Measurements from ENCODE around the gene SND1. TPM values are rescaled to one million over a fixed set of nuclear protein-coding genes. Genes with fewer than 3 reads are reported as not detected.

The SND1 gene
- total RNA-seq, 5 donors from 2014 or later (not counting 1 experiment from before 2014, with no cell fraction given), result 137 to 187 (median 154) TPM

GRCh38 chr7:127822822-127823508, 171.0 kb downstream of the SND1 start:
- no peaks in the 10 kb centered on the region for H3K36me3 ChIP-seq (ENCODE audit: control insufficient read depth in 2 of 2, extremely low read depth in 1 of 2, insufficient read depth in 1 of 2, low read length in 1 of 2)
- POLR2A ChIA-PET, result interaction anchor here in 1 of 2 donors (0.6 kb wide), 1 partner anchor 21 kb away, joined by 3 read pairs; no protein-coding TSS in a partner anchor
- no peak overlapping the region for H3K4me3 Mint-ChIP-seq
- no peak overlapping the region for H3K27ac ChIP-seq (ENCODE audit: low read length)
- H3K9me3 Mint-ChIP-seq, result no peaks in the 10 kb centered on the region
- no peaks in the 10 kb centered on the region for H3K27me3 ChIP-seq (replicated peaks in 1 of 2; ENCODE audit: control insufficient read depth in 2 of 2, extremely low read depth in 1 of 2, insufficient read depth in 2 of 2, low read length in 1 of 2)
- H3K4me3 ChIP-seq (ENCODE audit: control insufficient read depth in 1 of 2, extremely low read depth in 1 of 2, low read length in 1 of 2), result no peak overlapping the region
- DNase-seq, result no peak
- peaks cover 31 to 40% (median 36%) of the 10 kb centered on the region in 3 donors for H3K4me1 Mint-ChIP-seq
- CTCF ChIA-PET, result no interaction called here
- H3K36me3 Mint-ChIP-seq, result peaks cover 12% of the 10 kb centered on the region
- no peak for ATAC-seq (replicated peaks in 1 of 4)
- H3K27ac Mint-ChIP-seq, result no peak overlapping the region
- WGBS (ENCODE audit: insufficient coverage), result no CpG with 5 or more reads among the region's 5 CpGs
- no peaks in the 10 kb centered on the region for H3K9me3 ChIP-seq
- peaks cover 0 to 3% of the 10 kb centered on the region in 2 experiments for H3K4me1 ChIP-seq (ENCODE audit: control insufficient read depth in 1 of 2, extremely low read depth in 1 of 2, insufficient read depth in 2 of 2, low read length in 2 of 2)
- no peaks in the 10 kb centered on the region for H3K27me3 Mint-ChIP-seq

- H3K4me3 Mint-ChIP-seq, result no peak overlapping the region
- H3K4me1 ChIP-seq (ENCODE audit: control insufficient read depth in 1 of 2, extremely low read depth in 1 of 2, insufficient read depth in 2 of 2, low read length in 2 of 2), result no peaks in the 10 kb centered on the region
- H3K27ac Mint-ChIP-seq, result no peak overlapping the region
- peaks cover 16 to 26% (median 22%) of the 10 kb centered on the region in 3 donors for H3K4me1 Mint-ChIP-seq
- H3K4me3 ChIP-seq (ENCODE audit: control insufficient read depth in 1 of 2, extremely low read depth in 1 of 2, low read length in 1 of 2), result no peak overlapping the region
- WGBS (ENCODE audit: insufficient coverage), result no CpG with 5 or more reads among the region's 1 CpG
- ChIA-PET CTCF (interaction anchor here in 1 of 2 donors (0.7 kb wide), 1 partner anchor 67 kb away, joined by 3 read pairs; no protein-coding TSS in a partner anchor), POLR2A (no interaction called here)
- no peaks in the 10 kb centered on the region for H3K36me3 ChIP-seq (ENCODE audit: control insufficient read depth in 2 of 2, extremely low read depth in 1 of 2, insufficient read depth in 1 of 2, low read length in 1 of 2)
- H3K27ac ChIP-seq (ENCODE audit: low read length), result no peak overlapping the region
- no peaks in the 10 kb centered on the region for H3K27me3 Mint-ChIP-seq
- H3K9me3 ChIP-seq, result no peaks in the 10 kb centered on the region
- H3K9me3 Mint-ChIP-seq, result no peaks in the 10 kb centered on the region
- no peak for DNase-seq
- no peak for ATAC-seq (replicated peaks in 1 of 4)
- H3K36me3 Mint-ChIP-seq, result peaks cover 15% of the 10 kb centered on the region
- H3K27me3 ChIP-seq (replicated peaks in 1 of 2; ENCODE audit: control insufficient read depth in 2 of 2, extremely low read depth in 1 of 2, insufficient read depth in 2 of 2, low read length in 1 of 2), result no peaks in the 10 kb centered on the region
These were observed 172.7 kb downstream of the SND1 start for GRCh38 chr7:127824682-127825081.

GRCh38 chr7:127828843-127829500, 177.0 kb downstream of the SND1 start:
- H3K36me3 ChIP-seq (ENCODE audit: control insufficient read depth in 2 of 2, extremely low read depth in 1 of 2, insufficient read depth in 1 of 2, low read length in 1 of 2), result no peaks in the 10 kb centered on the region
- 100% methylated on average over 1 of the region's 4 CpGs for WGBS (ENCODE audit: insufficient coverage)
- ATAC-seq (replicated peaks in 1 of 4) (no peak), DNase-seq (no peak)
- H3K27ac ChIP-seq (ENCODE audit: low read length), result no peak overlapping the region
- no peaks in the 10 kb centered on the region for H3K9me3 ChIP-seq
- ChIA-PET POLR2A (interaction anchor here in 1 of 2 donors (0.6 kb wide), 1 partner anchor 52 kb away, joined by 3 read pairs; no protein-coding TSS in a partner anchor), CTCF (no interaction called here)
- H3K27me3 ChIP-seq (replicated peaks in 1 of 2; ENCODE audit: control insufficient read depth in 2 of 2, extremely low read depth in 1 of 2, insufficient read depth in 2 of 2, low read length in 1 of 2), result no peaks in the 10 kb centered on the region
- H3K4me1 ChIP-seq (ENCODE audit: control insufficient read depth in 1 of 2, extremely low read depth in 1 of 2, insufficient read depth in 2 of 2, low read length in 2 of 2), result no peaks in the 10 kb centered on the region
- no peak overlapping the region for H3K27ac Mint-ChIP-seq
- peaks cover 33% of the 10 kb centered on the region for H3K36me3 Mint-ChIP-seq
- H3K4me1 Mint-ChIP-seq, result peaks cover 0 to 6% (median 4%) of the 10 kb centered on the region in 3 donors
- no peak overlapping the region for H3K4me3 Mint-ChIP-seq
- H3K27me3 Mint-ChIP-seq, result no peaks in the 10 kb centered on the region
- no peak overlapping the region for H3K4me3 ChIP-seq (ENCODE audit: control insufficient read depth in 1 of 2, extremely low read depth in 1 of 2, low read length in 1 of 2)
- no peaks in the 10 kb centered on the region for H3K9me3 Mint-ChIP-seq

GRCh38 chr7:127831318-127832219, 179.6 kb downstream of the SND1 start:
- POLR2A ChIA-PET, result no interaction called here
- peaks cover 47% of the 10 kb centered on the region for H3K36me3 Mint-ChIP-seq

GRCh38 chr7:127832592-127832991, 180.6 kb downstream of the SND1 start:
- 100% methylated on average over 3 of the region's 7 CpGs for WGBS (ENCODE audit: insufficient coverage)
- Histone ChIP-seq H3K4me1 (ENCODE audit: control insufficient read depth in 1 of 2, extremely low read depth in 1 of 2, insufficient read depth in 2 of 2, low read length in 2 of 2) (no peaks in the 10 kb centered on the region), H3K36me3 (ENCODE audit: control insufficient read depth in 2 of 2, extremely low read depth in 1 of 2, insufficient read depth in 1 of 2, low read length in 1 of 2) (no peaks in the 10 kb centered on the region), H3K4me3 (ENCODE audit: control insufficient read depth in 1 of 2, extremely low read depth in 1 of 2, low read length in 1 of 2) (no peak overlapping the region), H3K27me3 (replicated peaks in 1 of 2; ENCODE audit: control insufficient read depth in 2 of 2, extremely low read depth in 1 of 2, insufficient read depth in 2 of 2, low read length in 1 of 2) (no peaks in the 10 kb centered on the region), H3K9me3 (peaks cover 2% of the 10 kb centered on the region), H3K27ac (ENCODE audit: low read length) (no peak overlapping the region)
- ATAC-seq (replicated peaks in 1 of 4) (no peak), DNase-seq (no peak)
- Mint-ChIP-seq H3K9me3 (peaks cover 0 to 13% (median 9%) of the 10 kb centered on the region in 3 donors), H3K36me3 (peaks cover 50% of the 10 kb centered on the region), H3K27ac (no peak overlapping the region), H3K4me1 (peaks cover 0 to 6% (median 2%) of the 10 kb centered on the region in 3 donors), H3K27me3 (no peaks in the 10 kb centered on the region), H3K4me3 (no peak overlapping the region)
- ChIA-PET POLR2A (no interaction called here), CTCF (no interaction called here)

More at GRCh38 chr7:127831318-127832219, 179.6 kb downstream of the SND1 start:
- ATAC-seq (replicated peaks in 1 of 4) (no peak), DNase-seq (no peak)
- 100% methylated on average over 1 of the region's 5 CpGs for WGBS (ENCODE audit: insufficient coverage)
- peaks cover 0 to 6% (median 2%) of the 10 kb centered on the region in 3 donors for H3K4me1 Mint-ChIP-seq
- H3K4me3 Mint-ChIP-seq, result no peak overlapping the region
- no peak overlapping the region for H3K27ac ChIP-seq (ENCODE audit: low read length)
- no peaks in the 10 kb centered on the region for H3K9me3 ChIP-seq
- no peak overlapping the region for H3K4me3 ChIP-seq (ENCODE audit: control insufficient read depth in 1 of 2, extremely low read depth in 1 of 2, low read length in 1 of 2)
- no peaks in the 10 kb centered on the region for H3K36me3 ChIP-seq (ENCODE audit: control insufficient read depth in 2 of 2, extremely low read depth in 1 of 2, insufficient read depth in 1 of 2, low read length in 1 of 2)
- H3K9me3 Mint-ChIP-seq, result peaks cover 0 to 13% (median 9%) of the 10 kb centered on the region in 3 donors
- H3K4me1 ChIP-seq (ENCODE audit: control insufficient read depth in 1 of 2, extremely low read depth in 1 of 2, insufficient read depth in 2 of 2, low read length in 2 of 2), result no peaks in the 10 kb centered on the region
- H3K27me3 ChIP-seq (replicated peaks in 1 of 2; ENCODE audit: control insufficient read depth in 2 of 2, extremely low read depth in 1 of 2, insufficient read depth in 2 of 2, low read length in 1 of 2), result no peaks in the 10 kb centered on the region
- H3K27ac Mint-ChIP-seq, result no peak overlapping the region
- no peaks in the 10 kb centered on the region for H3K27me3 Mint-ChIP-seq
- CTCF ChIA-PET, result no interaction called here

- ChIA-PET CTCF (no interaction called here), POLR2A (no interaction called here)
- H3K4me3 ChIP-seq (ENCODE audit: control insufficient read depth in 1 of 2, extremely low read depth in 1 of 2, low read length in 1 of 2), result no peak overlapping the region
- peaks cover 0 to 6% (median 3%) of the 10 kb centered on the region in 3 donors for H3K4me1 Mint-ChIP-seq
- H3K36me3 ChIP-seq (ENCODE audit: control insufficient read depth in 2 of 2, extremely low read depth in 1 of 2, insufficient read depth in 1 of 2, low read length in 1 of 2), result no peaks in the 10 kb centered on the region
- H3K4me3 Mint-ChIP-seq, result no peak overlapping the region
- H3K9me3 ChIP-seq, result peaks cover 2% of the 10 kb centered on the region
- no peak overlapping the region for H3K27ac Mint-ChIP-seq
- DNase-seq (no peak), ATAC-seq (replicated peaks in 1 of 4) (no peak)
- peaks cover 0 to 18% (median 9%) of the 10 kb centered on the region in 3 donors for H3K9me3 Mint-ChIP-seq
- H3K27me3 ChIP-seq (replicated peaks in 1 of 2; ENCODE audit: control insufficient read depth in 2 of 2, extremely low read depth in 1 of 2, insufficient read depth in 2 of 2, low read length in 1 of 2), result no peaks in the 10 kb centered on the region
- H3K27me3 Mint-ChIP-seq, result no peaks in the 10 kb centered on the region
- WGBS (ENCODE audit: insufficient coverage), result 100% methylated on average over 1 of the region's 1 CpG
- no peak overlapping the region for H3K27ac ChIP-seq (ENCODE audit: low read length)
- no peaks in the 10 kb centered on the region for H3K4me1 ChIP-seq (ENCODE audit: control insufficient read depth in 1 of 2, extremely low read depth in 1 of 2, insufficient read depth in 2 of 2, low read length in 2 of 2)
- peaks cover 56% of the 10 kb centered on the region for H3K36me3 Mint-ChIP-seq
These were observed 181.6 kb downstream of the SND1 start for GRCh38 chr7:127833641-127834040.

Data from T-cell (primary cell).